ENCODE data around the gene DENND2A.

The DENND2A gene

GRCh38 chr7:140587243-140587642 is 53.4 kb downstream of the DENND2A start:
- Histone ChIP-seq H3K27me3 (ENCODE audit: insufficient read depth, low read length) (no peaks in the 10 kb centered on the region), H3K9me2 (ENCODE audit: low read depth, low read length) (no peaks in the 10 kb centered on the region), H3K36me3 (ENCODE audit: insufficient read depth, low read length) (no peaks in the 10 kb centered on the region), H2AFZ (ENCODE audit: low read length) (no peak overlapping the region), H3K9me3 (ENCODE audit: low read length) (no peaks in the 10 kb centered on the region), H3K79me2 (ENCODE audit: insufficient read depth, low read length) (no peaks in the 10 kb centered on the region), H3K27ac (ENCODE audit: low read depth, low read length, poor library complexity, severe bottlenecking) (no peak overlapping the region), H3K4me2 (ENCODE audit: low read length) (no peak overlapping the region), H3K4me1 (ENCODE audit: insufficient read depth, low read length, severe bottlenecking) (no peaks in the 10 kb centered on the region), H3F3A (ENCODE audit: insufficient read depth, low read length) (no peaks in the 10 kb centered on the region), H3K4me3 (ENCODE audit: low read depth, low read length, poor library complexity, severe bottlenecking) (no peak overlapping the region), H3K9ac (ENCODE audit: low read length) (no peak overlapping the region), H4K20me1 (ENCODE audit: insufficient read depth, low read length) (no peaks in the 10 kb centered on the region)
- no peak for TF ChIP-seq EZH2 (IDR thresholded peaks at IDR 0.05; ENCODE audit: borderline replicate concordance, low read length)
- no peak for TF ChIP-seq CTCF (IDR thresholded peaks at IDR 0.05; ENCODE audit: low read length)

GRCh38 chr7:140586516-140586915 is 54.1 kb downstream of the DENND2A start:
- TF ChIP-seq CTCF (IDR thresholded peaks at IDR 0.05; ENCODE audit: low read length) (no peak), EZH2 (IDR thresholded peaks at IDR 0.05; ENCODE audit: borderline replicate concordance, low read length) (no peak)
- Histone ChIP-seq H3K79me2 (ENCODE audit: insufficient read depth, low read length) (no peaks in the 10 kb centered on the region), H3K4me2 (ENCODE audit: low read length) (no peak overlapping the region), H3K27me3 (ENCODE audit: insufficient read depth, low read length) (no peaks in the 10 kb centered on the region), H3K27ac (ENCODE audit: low read depth, low read length, poor library complexity, severe bottlenecking) (no peak overlapping the region), H4K20me1 (ENCODE audit: insufficient read depth, low read length) (no peaks in the 10 kb centered on the region), H3K9me3 (ENCODE audit: low read length) (no peaks in the 10 kb centered on the region), H3K4me1 (ENCODE audit: insufficient read depth, low read length, severe bottlenecking) (no peaks in the 10 kb centered on the region), H3K9me2 (ENCODE audit: low read depth, low read length) (no peaks in the 10 kb centered on the region), H3F3A (ENCODE audit: insufficient read depth, low read length) (no peaks in the 10 kb centered on the region), H2AFZ (ENCODE audit: low read length) (no peak overlapping the region), H3K36me3 (ENCODE audit: insufficient read depth, low read length) (no peaks in the 10 kb centered on the region), H3K4me3 (ENCODE audit: low read depth, low read length, poor library complexity, severe bottlenecking) (no peak overlapping the region), H3K9ac (ENCODE audit: low read length) (no peak overlapping the region)

GRCh38 chr7:140585333-140585732 is 55.3 kb downstream of the DENND2A start:
- no peak for TF ChIP-seq EZH2 (IDR thresholded peaks at IDR 0.05; ENCODE audit: borderline replicate concordance, low read length)
- TF ChIP-seq CTCF (IDR thresholded peaks at IDR 0.05; ENCODE audit: low read length), result no peak
- no peaks in the 10 kb centered on the region for H4K20me1 ChIP-seq (ENCODE audit: insufficient read depth, low read length)
- no peak overlapping the region for H3K4me2 ChIP-seq (ENCODE audit: low read length)
- H2AFZ ChIP-seq (ENCODE audit: low read length), result no peak overlapping the region
- no peaks in the 10 kb centered on the region for H3K9me3 ChIP-seq (ENCODE audit: low read length)
- H3K9me2 ChIP-seq (ENCODE audit: low read depth, low read length), result no peaks in the 10 kb centered on the region
- H3F3A ChIP-seq (ENCODE audit: insufficient read depth, low read length), result no peaks in the 10 kb centered on the region
- H3K9ac ChIP-seq (ENCODE audit: low read length), result no peak overlapping the region
- H3K79me2 ChIP-seq (ENCODE audit: insufficient read depth, low read length), result no peaks in the 10 kb centered on the region
- H3K4me1 ChIP-seq (ENCODE audit: insufficient read depth, low read length, severe bottlenecking), result no peaks in the 10 kb centered on the region
- no peak overlapping the region for H3K27ac ChIP-seq (ENCODE audit: low read depth, low read length, poor library complexity, severe bottlenecking)
- H3K4me3 ChIP-seq (ENCODE audit: low read depth, low read length, poor library complexity, severe bottlenecking), result no peak overlapping the region
- H3K36me3 ChIP-seq (ENCODE audit: insufficient read depth, low read length), result no peaks in the 10 kb centered on the region
- no peaks in the 10 kb centered on the region for H3K27me3 ChIP-seq (ENCODE audit: insufficient read depth, low read length)

Data from OCI-LY1 (cell line).